ENCODE results near the gene MT1A.

MT1A gene

DNA sequence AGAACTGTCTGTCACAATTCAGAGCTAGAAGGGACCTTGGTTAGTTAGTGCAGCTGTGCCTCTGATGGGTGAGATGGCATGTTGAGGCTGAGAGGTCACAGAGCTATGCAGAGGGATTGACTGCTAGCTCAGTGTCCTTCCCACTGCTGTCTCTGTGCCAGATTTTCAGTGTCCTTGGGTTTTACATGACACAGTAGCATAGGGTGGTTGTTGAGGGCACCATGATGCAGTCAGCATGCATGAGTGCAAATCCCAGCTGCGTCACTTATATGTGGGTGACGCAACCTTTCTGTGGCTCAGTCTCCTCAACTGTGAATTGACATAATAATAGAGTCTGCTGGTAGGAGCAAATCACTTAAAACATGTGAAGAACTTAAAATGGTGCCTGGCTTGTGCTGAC, 2.7 kb downstream of the MT1A start:
- no peak for DNase-seq (ENCODE audit: low read depth)
- TF ChIP-seq MYC (IDR thresholded peaks at IDR 0.05; ENCODE audit: low read depth, low read length) (no peak), POLR2A (IDR thresholded peaks at IDR 0.05; ENCODE audit: extremely low read depth, insufficient read length) (no peak)
- TF ChIP-seq, protein P1, sequence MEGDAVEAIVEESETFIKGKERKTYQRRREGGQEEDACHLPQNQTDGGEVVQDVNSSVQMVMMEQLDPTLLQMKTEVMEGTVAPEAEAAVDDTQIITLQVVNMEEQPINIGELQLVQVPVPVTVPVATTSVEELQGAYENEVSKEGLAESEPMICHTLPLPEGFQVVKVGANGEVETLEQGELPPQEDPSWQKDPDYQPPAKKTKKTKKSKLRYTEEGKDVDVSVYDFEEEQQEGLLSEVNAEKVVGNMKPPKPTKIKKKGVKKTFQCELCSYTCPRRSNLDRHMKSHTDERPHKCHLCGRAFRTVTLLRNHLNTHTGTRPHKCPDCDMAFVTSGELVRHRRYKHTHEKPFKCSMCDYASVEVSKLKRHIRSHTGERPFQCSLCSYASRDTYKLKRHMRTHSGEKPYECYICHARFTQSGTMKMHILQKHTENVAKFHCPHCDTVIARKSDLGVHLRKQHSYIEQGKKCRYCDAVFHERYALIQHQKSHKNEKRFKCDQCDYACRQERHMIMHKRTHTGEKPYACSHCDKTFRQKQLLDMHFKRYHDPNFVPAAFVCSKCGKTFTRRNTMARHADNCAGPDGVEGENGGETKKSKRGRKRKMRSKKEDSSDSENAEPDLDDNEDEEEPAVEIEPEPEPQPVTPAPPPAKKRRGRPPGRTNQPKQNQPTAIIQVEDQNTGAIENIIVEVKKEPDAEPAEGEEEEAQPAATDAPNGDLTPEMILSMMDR (IDR thresholded peaks at IDR 0.05; ENCODE audit: low read depth, low read length): no peak
- TF ChIP-seq, protein P2, sequence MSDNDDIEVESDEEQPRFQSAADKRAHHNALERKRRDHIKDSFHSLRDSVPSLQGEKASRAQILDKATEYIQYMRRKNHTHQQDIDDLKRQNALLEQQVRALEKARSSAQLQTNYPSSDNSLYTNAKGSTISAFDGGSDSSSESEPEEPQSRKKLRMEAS (IDR thresholded peaks at IDR 0.05; ENCODE audit: low read depth, low read length): no peak
- no peak overlapping the region for H3K4me3 ChIP-seq (ENCODE audit: low read depth, low read length)

DNA sequence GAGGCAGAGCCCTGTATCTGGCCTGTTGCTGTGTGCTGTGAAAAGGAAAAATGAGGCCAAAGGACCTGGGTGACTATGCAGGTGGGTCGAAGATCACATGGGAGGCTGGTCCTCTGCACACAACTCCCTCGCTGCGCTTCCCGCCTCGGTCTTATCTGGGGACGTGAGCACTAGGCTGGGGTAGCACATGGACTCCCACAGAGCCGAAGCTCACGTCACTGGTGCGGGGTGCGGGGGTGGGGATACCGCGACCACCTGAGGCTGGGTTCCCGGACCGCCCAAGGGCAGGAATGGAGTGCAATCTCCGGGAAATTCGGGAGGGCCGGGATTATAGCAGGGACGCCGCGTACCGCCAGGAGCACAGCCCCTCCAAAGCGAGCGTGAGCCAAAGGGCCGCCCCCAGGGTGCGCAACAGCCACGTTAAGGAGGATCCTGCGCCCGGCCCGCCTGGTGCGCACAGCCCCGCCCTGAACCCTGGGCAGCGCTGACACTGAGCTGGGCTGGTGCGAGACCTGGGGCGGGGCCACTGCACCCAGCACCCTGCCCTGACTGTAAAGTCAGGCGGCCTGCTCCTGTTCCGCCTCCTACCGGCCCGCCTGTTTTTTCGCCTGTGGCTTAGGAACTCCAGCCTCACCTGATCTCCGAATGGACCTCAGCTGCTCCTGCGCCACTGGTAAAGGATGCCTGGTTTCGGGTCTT, 4.8 kb downstream of the MT1A start:
- no peak overlapping the region for H3K4me3 ChIP-seq (ENCODE audit: low read depth, low read length)

DNA sequence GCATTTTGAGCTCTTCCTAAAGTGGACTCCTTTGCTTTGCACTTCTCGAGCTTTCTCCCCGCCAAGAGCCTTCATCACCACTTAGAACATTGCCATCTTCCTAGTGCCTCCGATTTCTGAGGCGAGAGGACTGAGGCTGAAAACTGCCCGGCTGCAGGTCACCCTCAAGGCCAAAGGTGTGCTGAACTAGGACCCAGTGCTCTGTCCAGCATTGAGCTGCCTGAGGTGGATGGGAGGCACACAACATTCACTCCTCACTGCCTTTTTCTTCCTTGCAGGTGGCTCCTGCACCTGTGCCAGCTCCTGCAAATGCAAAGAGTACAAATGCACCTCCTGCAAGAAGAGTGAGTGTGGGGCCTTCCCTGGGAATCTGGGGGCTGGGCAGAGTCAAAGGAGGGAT, 5.4 kb downstream of the MT1A start:
- no peak overlapping the region for H3K4me3 ChIP-seq (ENCODE audit: low read depth, low read length)
- TF ChIP-seq, protein P1 (IDR thresholded peaks at IDR 0.05; ENCODE audit: low read depth, low read length): no peak
- TF ChIP-seq POLR2A (IDR thresholded peaks at IDR 0.05; ENCODE audit: extremely low read depth, insufficient read length) (no peak), MYC (IDR thresholded peaks at IDR 0.05; ENCODE audit: low read depth, low read length) (no peak)
- TF ChIP-seq, protein P2 (IDR thresholded peaks at IDR 0.05; ENCODE audit: low read depth, low read length): no peak
- no peak for DNase-seq (ENCODE audit: low read depth)

More for the DNA sequence above, 4.8 kb downstream of the MT1A start:
- DNase-seq (ENCODE audit: low read depth): peak; percentile 78
- no peak for TF ChIP-seq POLR2A (IDR thresholded peaks at IDR 0.05; ENCODE audit: extremely low read depth, insufficient read length)
- TF ChIP-seq, protein P2 (IDR thresholded peaks at IDR 0.05; ENCODE audit: low read depth, low read length): no peak
- TF ChIP-seq, protein P1 (IDR thresholded peaks at IDR 0.05; ENCODE audit: low read depth, low read length): peak; percentile 32
- TF ChIP-seq MYC (IDR thresholded peaks at IDR 0.05; ENCODE audit: low read depth, low read length): no peak

DNA sequence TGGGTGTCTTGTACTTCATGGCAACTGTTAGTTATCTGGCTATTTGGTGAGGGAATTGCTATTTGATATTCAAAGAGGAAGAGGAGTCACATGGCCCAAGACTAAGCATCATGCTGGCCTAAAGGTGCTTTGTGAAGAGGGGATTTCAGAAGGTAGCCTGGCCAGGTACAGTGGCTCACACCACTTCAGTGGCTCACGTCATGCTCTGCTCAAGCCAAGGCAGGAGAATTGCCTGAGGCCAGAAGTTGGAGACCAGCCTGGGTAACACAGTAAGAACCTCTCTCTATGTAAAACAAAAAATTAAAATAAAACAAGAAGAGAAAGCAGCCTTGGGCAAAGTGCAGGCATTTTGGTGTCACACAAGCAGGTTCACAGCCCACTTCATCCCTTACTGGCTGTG, 6.8 kb downstream of the MT1A start:
- TF ChIP-seq POLR2A (IDR thresholded peaks at IDR 0.05; ENCODE audit: extremely low read depth, insufficient read length) (no peak), MYC (IDR thresholded peaks at IDR 0.05; ENCODE audit: low read depth, low read length) (no peak)
- TF ChIP-seq, protein P2 (IDR thresholded peaks at IDR 0.05; ENCODE audit: low read depth, low read length): no peak
- TF ChIP-seq, protein P1 (IDR thresholded peaks at IDR 0.05; ENCODE audit: low read depth, low read length): no peak
- DNase-seq (ENCODE audit: low read depth): no peak
- H3K4me3 ChIP-seq (ENCODE audit: low read depth, low read length): no peak overlapping the region

- H3K4me3 ChIP-seq (ENCODE audit: low read depth, low read length): no peak overlapping the region
- TF ChIP-seq, protein P2 (IDR thresholded peaks at IDR 0.05; ENCODE audit: low read depth, low read length): no peak
- no peak for TF ChIP-seq MYC (IDR thresholded peaks at IDR 0.05; ENCODE audit: low read depth, low read length)
- TF ChIP-seq POLR2A (IDR thresholded peaks at IDR 0.05; ENCODE audit: extremely low read depth, insufficient read length): no peak
- TF ChIP-seq, protein P1 (IDR thresholded peaks at IDR 0.05; ENCODE audit: low read depth, low read length): no peak
- no peak for DNase-seq (ENCODE audit: low read depth)
Measured at GRCh38 chr16:56645838-56646237, 7.4 kb downstream of the MT1A start.
